K562 (cell line): ENCODE results near the gene PPP1R14B. TPM values are rescaled to one million over a fixed set of nuclear protein-coding genes. Genes with fewer than 3 reads are reported as not detected.

ENCODE experiments used
- AFF4 ChIP-seq: sonication (generic); formaldehyde crosslinking; IDR thresholded peaks from 2 replicates; pipeline ENCODE4 v1.8.0; 2023; ENCODE audit warnings: mild to moderate bottlenecking, missing genetic modification reagents
- CBX5 ChIP-seq: IDR thresholded peaks from 2 replicates; pipeline ENCODE4 v1.6.1; 2014; ENCODE audit warnings: low read depth, borderline replicate concordance
- CEBPB ChIP-seq: fragments of 450-650 bp; IDR thresholded peaks from 2 replicates; pipeline ENCODE4 v1.6.1; 2016; ENCODE audit warnings: missing genetic modification characterization, missing compliant biosample characterization
- CGGBP1 ChIP-seq: fragments of 250-450 bp; sonication (Bioruptor Pico); IDR thresholded peaks from 2 replicates; pipeline ENCODE4 v1.9.0; 2021; ENCODE audit warnings: mild to moderate bottlenecking
- FOXJ2 ChIP-seq: fragments of 200-800 bp; sonication (Bioruptor generic); IDR thresholded peaks from 2 replicates; pipeline ENCODE4 v1.6.1; 2016; ENCODE audit warnings: missing genetic modification characterization, missing compliant biosample characterization
- KHSRP ChIP-seq: fragments of 450-650 bp; IDR thresholded peaks from 2 replicates; pipeline ENCODE4 v1.6.1; 2017
- NFATC3 ChIP-seq: fragments of 450-650 bp; IDR thresholded peaks from 2 replicates; pipeline ENCODE4 v1.6.1; 2017; ENCODE audit warnings: mild to moderate bottlenecking
- PKNOX1 ChIP-seq: fragments of 450-650 bp; IDR thresholded peaks from 2 replicates; pipeline ENCODE4 v1.6.1; 2016
- POLR2AphosphoS5 ChIP-seq: IDR thresholded peaks from 2 replicates; pipeline ENCODE4 v1.6.1; 2011; ENCODE audit warnings: mild to moderate bottlenecking, low read depth, low read length, moderate library complexity; ENCODE audit not compliant: control insufficient read depth, insufficient read depth
- POLR2G ChIP-seq: fragments of 200-400 bp; formaldehyde crosslinking; IDR thresholded peaks from 2 replicates; pipeline ENCODE4 v1.6.1; 2017; ENCODE audit warnings: low read depth, mild to moderate bottlenecking, antibody characterized with exemption, low read length, moderate library complexity
- POLR3A ChIP-seq: IDR thresholded peaks from 2 replicates; pipeline ENCODE4 v1.6.1; 2011; ENCODE audit warnings: borderline replicate concordance, mild to moderate bottlenecking, moderate library complexity; ENCODE audit not compliant: insufficient read length, insufficient read depth; ENCODE audit errors: extremely low read depth
- POLR3G ChIP-seq: IDR thresholded peaks from 2 replicates; pipeline ENCODE4 v1.6.1; 2011; ENCODE audit not compliant: insufficient read length, insufficient replicate concordance; ENCODE audit errors: extremely low read depth
- ZNF124 ChIP-seq: sonication (generic); formaldehyde crosslinking; IDR thresholded peaks from 2 replicates; pipeline ENCODE4 v1.8.1; 2022; ENCODE audit warnings: missing genetic modification reagents
- ZNF253 ChIP-seq: fragments of 250-450 bp; sonication (Bioruptor Pico); conservative IDR thresholded peaks from 2 replicates; pipeline ENCODE4 v1.6.1; 2021; ENCODE audit warnings: mild to moderate bottlenecking
- ZNF280A ChIP-seq: fragments of 450-650 bp; IDR thresholded peaks from 2 replicates; pipeline ENCODE4 v1.6.1; 2018; ENCODE audit warnings: mild to moderate bottlenecking, low read depth; ENCODE audit not compliant: partially characterized antibody
- ZNF518B ChIP-seq: fragments of 250-450 bp; sonication (Bioruptor Pico); IDR thresholded peaks from 2 replicates; pipeline ENCODE4 v1.5.0; 2021; ENCODE audit warnings: mild to moderate bottlenecking, moderate library complexity
- ZNF57 ChIP-seq: fragments of 450-650 bp; formaldehyde crosslinking; IDR thresholded peaks from 2 replicates; pipeline ENCODE4 v1.4.0; 2020; ENCODE audit warnings: mild to moderate bottlenecking, moderate library complexity
- polyA plus RNA-seq, 8 experiments: library from polyadenylated mRNA; depleted of rRNA in 4 of 8; stranded (reverse) in 5 of 8; unstranded in 3 of 8; fragments of >200 nt; fragmentation: Nextera tagmentation in 2 of 8; fragmentation: Illumina TruSeq in 1 of 8; extraction: Ambion mirVana in 2 of 8; extraction: Trizol in 1 of 8; gene quantifications; 2 replicates each; pipeline versions ENCODE4 v1.2.1 to v1.2.3, GENCODE V29; 2011 to 2014; ENCODE audit warnings: inconsistent platforms in 1 of 8, missing spikeins in 1 of 8
- total RNA-seq, 7 experiments: library from RNA; depleted of rRNA in 6 of 7; stranded (reverse); fragments of >200 nt in 6 of 7; fragmentation: Illumina TruSeq in 2 of 7; extraction: Trizol in 2 of 7; gene quantifications; 2 replicates each; pipeline versions ENCODE4 v1.2.1 to v1.2.3, GENCODE V29; 2011 to 2021; ENCODE audit warnings: low replicate concordance in 1 of 7

The PPP1R14B gene
- total and polyA plus RNA-seq, 9 of the 15 experiments (the other 6 are each of a cell fraction or from before 2014, with no cell fraction given), result 7.7 to 566 (median 212) TPM

GRCh38 chr11:64268025-64268892 lies 21.5 kb upstream of the PPP1R14B start (continued):
- TF ChIP-seq ZNF280A (no peak), CBX5 (no peak), CGGBP1 (CRISPR knock-in tag) (no peak), FOXJ2 (tag) (no peak; the same call in 1 of the 2 replicates), KHSRP (no peak), NFATC3 (no peak), ZNF124 (CRISPR knock-in tag) (no peak), ZNF57 (CRISPR knock-in tag) (no peak), ZNF253 (no peak), AFF4 (CRISPR knock-in tag) (no peak), POLR3A (no peak), CEBPB (tag) (no peak), POLR2G (no peak; the same call in 1 of the 2 replicates), POLR3G (no peak), ZNF518B (no peak), POLR2AphosphoS5 (no peak), PKNOX1 (peak; percentile 26; the same call in 1 of the 2 replicates)
